Medulla oblongata (tissue), 1 donor: ENCODE measurements around the gene CLOCK.

Experiments
- DNase-seq: peaks from one replicate; pipeline ENCODE4 v3.0.0-alpha.2; 2015; ENCODE audit errors: extremely low spot score

The CLOCK gene

DNA sequence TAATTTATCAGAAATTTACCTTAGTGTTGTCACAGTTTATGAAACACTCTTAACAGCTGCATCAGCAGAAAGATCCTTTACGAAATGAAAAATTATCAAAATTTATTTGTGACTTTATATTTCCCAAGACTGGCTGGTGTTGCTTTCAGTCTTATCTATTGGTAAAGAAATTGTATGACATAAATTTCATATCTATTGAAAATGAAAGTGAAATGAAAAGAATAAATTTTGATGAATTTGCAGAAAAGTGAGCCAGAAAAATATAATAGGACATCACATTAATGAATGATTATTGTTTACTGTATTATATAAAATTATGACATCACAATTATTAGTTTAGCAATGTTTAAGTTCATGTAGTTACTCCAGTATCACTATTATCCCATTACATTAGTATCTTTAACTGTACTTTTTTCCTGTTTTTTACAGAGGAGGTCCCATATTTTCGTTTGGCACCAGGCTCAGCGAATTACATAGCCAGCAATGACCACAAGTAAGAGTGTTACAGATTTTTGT is 164.2 kb downstream of the CLOCK start:
- DNase-seq: no peak

DNA sequence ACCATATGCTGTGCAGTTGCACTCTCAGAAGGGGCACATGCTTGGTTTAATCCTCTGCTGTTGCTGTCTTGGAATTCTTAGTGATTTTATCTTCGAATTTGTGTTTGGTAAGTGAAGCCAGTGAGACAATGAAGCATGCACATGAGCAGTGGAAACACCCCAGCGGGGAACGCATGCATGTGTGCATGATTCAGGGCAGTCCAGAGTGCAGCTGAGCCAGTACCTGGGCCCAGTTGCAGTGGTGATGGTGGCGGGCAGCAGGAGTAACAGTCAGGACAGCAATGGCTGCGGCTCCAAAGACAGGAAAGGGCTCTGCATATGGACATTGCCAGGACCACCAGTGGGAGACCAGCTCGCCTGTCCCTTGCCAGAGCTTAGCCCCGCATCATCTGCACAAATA is 165.2 kb downstream of the CLOCK start:
- DNase-seq: no peak

DNA sequence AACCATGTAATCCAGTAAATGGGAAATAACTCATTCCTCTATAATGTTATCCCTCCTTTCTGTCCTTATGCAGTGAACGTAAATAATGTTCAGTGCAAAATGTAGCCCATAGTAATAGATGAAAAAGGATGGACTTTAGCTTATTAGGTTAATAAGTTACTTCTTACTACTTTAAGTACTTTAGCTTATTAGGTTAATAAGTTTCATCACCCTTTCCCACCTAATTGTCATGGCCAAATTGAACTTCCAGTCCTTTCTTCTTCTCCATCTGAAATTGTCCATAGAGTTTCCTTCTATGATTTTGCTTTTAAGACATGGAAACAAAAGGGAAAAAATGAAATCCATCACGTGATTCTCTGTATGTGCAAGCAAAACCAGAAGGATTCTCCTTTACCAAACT is 166.1 kb downstream of the CLOCK start:
- DNase-seq: no peak

DNA sequence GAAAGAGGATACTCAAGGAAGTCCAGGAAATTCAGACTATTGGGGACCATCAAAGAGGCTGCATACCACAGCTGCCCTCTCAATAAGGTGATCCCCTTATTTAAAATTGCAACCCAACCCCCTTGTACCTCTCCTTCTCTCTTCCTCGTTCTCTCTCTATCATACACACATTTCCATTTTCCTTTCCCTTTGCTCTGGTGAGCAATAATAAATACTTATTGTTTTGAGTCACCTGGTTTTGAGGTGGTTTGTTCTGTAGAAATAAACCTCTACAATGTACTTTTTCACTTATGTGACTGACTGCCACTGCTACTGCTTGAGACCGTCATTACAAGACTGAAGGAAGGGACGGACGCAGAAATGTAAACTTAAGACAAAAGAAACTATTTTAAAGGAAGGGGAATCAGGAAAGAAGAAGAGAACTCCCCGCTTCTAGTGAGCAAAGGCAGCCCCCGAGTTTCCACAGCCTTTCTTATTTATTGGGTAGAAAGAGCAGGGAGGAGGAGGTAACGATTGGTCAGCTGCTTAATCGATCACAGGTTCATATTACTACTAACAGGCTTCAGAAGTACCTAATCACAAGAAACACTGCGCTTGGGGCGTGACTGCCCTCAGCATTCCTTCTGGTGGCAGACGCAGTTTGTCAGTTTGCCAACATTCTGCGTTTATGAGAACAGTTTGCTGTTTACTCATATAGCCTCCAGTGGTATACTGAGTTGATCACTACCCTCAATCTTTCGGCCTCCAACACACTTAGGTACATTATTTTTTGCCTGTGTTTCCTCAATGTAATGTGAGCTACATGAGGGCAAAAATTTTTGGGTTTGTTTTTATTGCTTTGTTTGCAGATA is 167.9 kb downstream of the CLOCK start:
- DNase-seq: no peak
